GM12878 (cell line): ENCODE measurements around the gene ATP2A2.

Source experiments
- EED ChIP-seq: sonication (generic); IDR thresholded peaks from 2 replicates; pipeline ENCODE4 v1.6.1; 2016; ENCODE audit warnings: antibody characterized with exemption, low read depth
- HDAC6 ChIP-seq: fragments of 200-600 bp; sonication (generic); IDR thresholded peaks from one replicate; pipeline ENCODE4 v1.8.0; 2017; ENCODE audit warnings: antibody characterized with exemption; ENCODE audit not compliant: unreplicated experiment
- NFYA ChIP-seq: IDR thresholded peaks from 2 replicates; pipeline ENCODE4 v1.6.1; 2011; ENCODE audit warnings: low read depth, mild to moderate bottlenecking, low read length, improper control_type of control experiment, borderline replicate concordance
- PBX3 ChIP-seq: IDR thresholded peaks from 2 replicates; pipeline ENCODE4 v1.6.1; 2011; ENCODE audit warnings: mild to moderate bottlenecking, low read depth, low read length, moderate library complexity; ENCODE audit not compliant: insufficient replicate concordance
- SRF ChIP-seq, 2 experiments: IDR thresholded peaks; 2 replicates each; pipeline ENCODE4 v1.6.1; 2011; ENCODE audit warnings: low read depth in 2 of 2, low read length in 2 of 2, mild to moderate bottlenecking in 1 of 2, moderate library complexity in 1 of 2
- ZNF274 ChIP-seq: IDR thresholded peaks from one replicate; pipeline ENCODE4 v1.8.0; 2011; ENCODE audit not compliant: insufficient read length, insufficient read depth

- TF ChIP-seq EED (no peak), NFYA (no peak), PBX3 (no peak), HDAC6 (no peak), ZNF274 (no peak), SRF (IDR thresholded peaks at IDR 0.05; ENCODE audit: low read depth in 2 of 2, low read length in 2 of 2) (no peak)
Observed at GRCh38 chr12:110244829-110245228, 36.2 kb upstream of the ATP2A2 start.
